Measurements from ENCODE around the gene LDHD. TPM values are rescaled to one million over a fixed set of nuclear protein-coding genes. Genes with fewer than 3 reads are reported as not detected.

LDHD gene
- total and polyA plus RNA-seq, 2 donors from 2014 or later, result 14.7 to 73.3 TPM

DNA sequence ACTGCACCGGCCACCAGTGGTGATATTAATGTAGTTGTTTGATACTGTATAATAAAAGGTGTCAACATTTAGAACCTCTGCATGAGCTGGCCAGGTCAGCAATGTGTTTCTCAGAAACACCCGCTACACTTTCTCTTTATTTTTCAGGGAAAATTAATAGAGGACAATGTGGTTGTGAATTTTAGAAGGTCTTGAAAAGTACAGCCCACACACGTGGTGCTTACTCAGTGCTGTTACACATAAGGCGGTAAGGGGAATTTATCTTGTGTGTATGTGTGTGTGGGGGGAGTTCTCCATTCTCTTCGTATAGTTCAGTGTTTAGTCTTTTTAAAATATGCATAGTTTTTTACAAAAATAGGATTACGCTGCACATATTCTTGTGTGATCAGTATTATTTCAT is 27.4 kb upstream of the LDHD start:
- Histone ChIP-seq H3K4me1 (ENCODE audit: control insufficient read depth in 2 of 3, insufficient read depth in 2 of 3, low read depth in 1 of 3, low read length in 3 of 3) (no peaks in the 10 kb centered on the region), H3K4me3 (ENCODE audit: low read length in 3 of 3) (no peak overlapping the region), H3K9me3 (ENCODE audit: control insufficient read depth in 2 of 3, insufficient read depth in 1 of 3, low read length in 3 of 3) (no peaks in the 10 kb centered on the region), H3K9ac (ENCODE audit: low read length in 3 of 3) (no peak overlapping the region), H3K27me3 (ENCODE audit: control insufficient read depth, insufficient read depth, low read length) (no peaks in the 10 kb centered on the region), H3K27ac (ENCODE audit: low read depth in 2 of 2, low read length in 2 of 2) (no peak overlapping the region), H3K36me3 (ENCODE audit: control insufficient read depth in 2 of 3, insufficient read depth in 3 of 3, low read length in 3 of 3) (no peaks in the 10 kb centered on the region)
- DNase-seq, result no peak
- TF ChIP-seq, protein P1, sequence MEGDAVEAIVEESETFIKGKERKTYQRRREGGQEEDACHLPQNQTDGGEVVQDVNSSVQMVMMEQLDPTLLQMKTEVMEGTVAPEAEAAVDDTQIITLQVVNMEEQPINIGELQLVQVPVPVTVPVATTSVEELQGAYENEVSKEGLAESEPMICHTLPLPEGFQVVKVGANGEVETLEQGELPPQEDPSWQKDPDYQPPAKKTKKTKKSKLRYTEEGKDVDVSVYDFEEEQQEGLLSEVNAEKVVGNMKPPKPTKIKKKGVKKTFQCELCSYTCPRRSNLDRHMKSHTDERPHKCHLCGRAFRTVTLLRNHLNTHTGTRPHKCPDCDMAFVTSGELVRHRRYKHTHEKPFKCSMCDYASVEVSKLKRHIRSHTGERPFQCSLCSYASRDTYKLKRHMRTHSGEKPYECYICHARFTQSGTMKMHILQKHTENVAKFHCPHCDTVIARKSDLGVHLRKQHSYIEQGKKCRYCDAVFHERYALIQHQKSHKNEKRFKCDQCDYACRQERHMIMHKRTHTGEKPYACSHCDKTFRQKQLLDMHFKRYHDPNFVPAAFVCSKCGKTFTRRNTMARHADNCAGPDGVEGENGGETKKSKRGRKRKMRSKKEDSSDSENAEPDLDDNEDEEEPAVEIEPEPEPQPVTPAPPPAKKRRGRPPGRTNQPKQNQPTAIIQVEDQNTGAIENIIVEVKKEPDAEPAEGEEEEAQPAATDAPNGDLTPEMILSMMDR (IDR thresholded peaks at IDR 0.05; ENCODE audit: borderline replicate concordance, extremely low read depth, insufficient read depth), result no peak
- intact Hi-C loops (cut with DNase I), result no loop called here
- no peak for FAIRE-seq

DNA sequence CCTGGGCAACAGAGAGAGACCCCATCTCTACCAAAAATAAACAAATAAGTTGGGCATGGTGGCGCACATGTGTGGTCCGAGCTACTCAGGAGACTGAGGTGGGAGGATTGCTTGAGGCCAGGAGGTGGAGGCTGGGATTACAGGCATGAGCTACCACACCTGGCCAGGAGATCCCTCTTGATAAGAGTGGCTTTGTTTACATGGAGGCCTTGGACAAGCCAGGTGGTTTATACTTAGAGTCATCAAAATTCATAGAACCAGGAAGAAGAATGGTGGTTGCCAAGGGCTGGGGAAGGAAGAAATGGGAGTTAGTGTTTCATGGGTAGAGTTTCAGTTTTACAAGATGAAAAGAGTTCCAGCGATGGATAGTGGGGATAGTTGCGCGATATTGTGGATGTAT is 22.9 kb upstream of the LDHD start:
- H3K4me3 ChIP-seq (ENCODE audit: low read length in 3 of 3), result no peak overlapping the region
- DNase-seq (no peak), FAIRE-seq (no peak)
- H3K4me1 ChIP-seq (ENCODE audit: control insufficient read depth in 2 of 3, insufficient read depth in 2 of 3, low read depth in 1 of 3, low read length in 3 of 3), result no peaks in the 10 kb centered on the region
- no peaks in the 10 kb centered on the region for H3K27me3 ChIP-seq (ENCODE audit: control insufficient read depth, insufficient read depth, low read length)
- H3K9me3 ChIP-seq (ENCODE audit: control insufficient read depth in 2 of 3, insufficient read depth in 1 of 3, low read length in 3 of 3), result no peaks in the 10 kb centered on the region
- H3K36me3 ChIP-seq (ENCODE audit: control insufficient read depth in 2 of 3, insufficient read depth in 3 of 3, low read length in 3 of 3), result no peaks in the 10 kb centered on the region
- TF ChIP-seq, protein P1 (IDR thresholded peaks at IDR 0.05; ENCODE audit: borderline replicate concordance, extremely low read depth, insufficient read depth), result no peak
- no peak overlapping the region for H3K27ac ChIP-seq (ENCODE audit: low read depth in 2 of 2, low read length in 2 of 2)
- no peak overlapping the region for H3K9ac ChIP-seq (ENCODE audit: low read length in 3 of 3)
- intact Hi-C loops (cut with DNase I), result no loop called here

DNA sequence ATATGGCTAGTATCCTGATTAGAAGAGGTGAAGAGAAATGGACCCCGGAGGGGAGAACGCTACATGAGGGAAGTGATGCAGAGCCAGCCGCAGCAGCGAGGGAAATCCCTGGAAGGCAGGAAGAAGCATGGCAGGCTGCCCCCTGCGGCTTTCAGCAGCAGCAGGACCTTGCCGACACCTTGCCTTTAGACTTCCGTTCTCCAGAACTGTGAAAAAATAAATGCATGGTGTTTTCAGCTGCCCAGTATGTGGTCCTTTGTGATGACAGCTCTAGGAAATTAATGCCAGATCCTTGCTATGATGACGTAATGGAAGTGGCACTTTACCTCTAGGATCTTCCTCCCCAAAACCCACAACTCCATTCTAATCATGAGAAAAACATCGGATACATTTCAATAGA is 22.1 kb upstream of the LDHD start:
- no peak for FAIRE-seq
- Histone ChIP-seq H3K27me3 (ENCODE audit: control insufficient read depth, insufficient read depth, low read length) (no peaks in the 10 kb centered on the region), H3K4me3 (ENCODE audit: low read length in 3 of 3) (no peak overlapping the region), H3K9ac (ENCODE audit: low read length in 3 of 3) (no peak overlapping the region), H3K36me3 (ENCODE audit: control insufficient read depth in 2 of 3, insufficient read depth in 3 of 3, low read length in 3 of 3) (no peaks in the 10 kb centered on the region), H3K27ac (ENCODE audit: low read depth in 2 of 2, low read length in 2 of 2) (no peak overlapping the region), H3K4me1 (ENCODE audit: control insufficient read depth in 2 of 3, insufficient read depth in 2 of 3, low read depth in 1 of 3, low read length in 3 of 3) (no peaks in the 10 kb centered on the region), H3K9me3 (ENCODE audit: control insufficient read depth in 2 of 3, insufficient read depth in 1 of 3, low read length in 3 of 3) (no peaks in the 10 kb centered on the region)
- intact Hi-C loops (cut with DNase I), result no loop called here
- TF ChIP-seq, protein P1 (IDR thresholded peaks at IDR 0.05; ENCODE audit: borderline replicate concordance, extremely low read depth, insufficient read depth), result no peak
- DNase-seq, result no peak

DNA sequence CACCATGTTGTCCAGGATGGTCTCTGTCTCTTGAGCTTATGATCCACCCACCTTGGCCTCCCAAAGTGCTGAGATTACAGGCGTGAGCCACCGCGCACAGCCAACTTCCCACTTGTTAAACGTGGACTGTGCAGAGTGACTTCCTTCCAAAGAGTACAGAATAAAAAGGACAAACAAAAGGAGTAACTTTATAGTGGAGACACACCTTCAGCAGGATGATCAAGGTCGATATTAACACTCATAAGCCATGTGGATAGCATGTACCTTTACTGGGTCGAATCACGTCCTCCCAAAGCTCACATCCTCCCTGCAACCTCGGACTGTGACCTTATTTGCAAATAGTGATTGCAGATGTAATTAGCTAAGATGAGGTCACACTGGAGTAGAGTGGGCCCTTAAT is 21.7 kb upstream of the LDHD start:
- H3K4me3 ChIP-seq (ENCODE audit: low read length in 3 of 3), result no peak overlapping the region
- no peak overlapping the region for H3K27ac ChIP-seq (ENCODE audit: low read depth in 2 of 2, low read length in 2 of 2)
- H3K9me3 ChIP-seq (ENCODE audit: control insufficient read depth in 2 of 3, insufficient read depth in 1 of 3, low read length in 3 of 3), result no peaks in the 10 kb centered on the region
- H3K27me3 ChIP-seq (ENCODE audit: control insufficient read depth, insufficient read depth, low read length), result no peaks in the 10 kb centered on the region
- no peaks in the 10 kb centered on the region for H3K4me1 ChIP-seq (ENCODE audit: control insufficient read depth in 2 of 3, insufficient read depth in 2 of 3, low read depth in 1 of 3, low read length in 3 of 3)
- H3K9ac ChIP-seq (ENCODE audit: low read length in 3 of 3), result no peak overlapping the region
- no peak for DNase-seq
- TF ChIP-seq, protein P1 (IDR thresholded peaks at IDR 0.05; ENCODE audit: borderline replicate concordance, extremely low read depth, insufficient read depth), result no peak
- no peak for FAIRE-seq
- no peaks in the 10 kb centered on the region for H3K36me3 ChIP-seq (ENCODE audit: control insufficient read depth in 2 of 3, insufficient read depth in 3 of 3, low read length in 3 of 3)
- intact Hi-C loops (cut with DNase I), result no loop called here
